EH (cell line): ENCODE measurements around the gene RSRC1.
A peak's percentile ranks its signal among the peaks of the same experiment; 100 is the strongest.
"Not testable (repeated sequence)": the region's sequence is repeated elsewhere in the genome, so short reads cannot be mapped to it uniquely, and the experiment has no call there.

Source experiments
- DNase-seq: peaks from one replicate; pipeline ENCODE4 v3.0.0-alpha.2; 2015; ENCODE audit warnings: low read depth

RSRC1 gene

DNA sequence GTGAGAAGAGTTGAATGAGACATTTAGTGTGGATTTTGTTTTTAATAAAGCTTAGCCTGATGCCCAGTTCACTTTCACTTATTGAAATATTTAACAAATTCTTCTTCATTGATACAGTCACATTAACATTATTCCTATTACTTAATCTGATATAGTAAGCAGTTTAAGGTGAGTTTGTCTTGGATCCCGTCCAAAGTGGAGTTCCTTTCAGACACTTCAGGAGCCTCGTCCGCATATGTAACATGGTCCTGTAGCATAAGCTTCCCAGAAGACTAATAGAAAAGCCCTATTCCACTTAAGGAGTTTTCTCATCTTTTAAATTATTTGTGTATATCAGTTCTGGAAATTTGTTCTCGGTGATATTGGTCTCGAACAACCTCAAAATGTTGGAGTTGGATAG, 421.4 kb downstream of the RSRC1 start:
- no peak for DNase-seq

DNA sequence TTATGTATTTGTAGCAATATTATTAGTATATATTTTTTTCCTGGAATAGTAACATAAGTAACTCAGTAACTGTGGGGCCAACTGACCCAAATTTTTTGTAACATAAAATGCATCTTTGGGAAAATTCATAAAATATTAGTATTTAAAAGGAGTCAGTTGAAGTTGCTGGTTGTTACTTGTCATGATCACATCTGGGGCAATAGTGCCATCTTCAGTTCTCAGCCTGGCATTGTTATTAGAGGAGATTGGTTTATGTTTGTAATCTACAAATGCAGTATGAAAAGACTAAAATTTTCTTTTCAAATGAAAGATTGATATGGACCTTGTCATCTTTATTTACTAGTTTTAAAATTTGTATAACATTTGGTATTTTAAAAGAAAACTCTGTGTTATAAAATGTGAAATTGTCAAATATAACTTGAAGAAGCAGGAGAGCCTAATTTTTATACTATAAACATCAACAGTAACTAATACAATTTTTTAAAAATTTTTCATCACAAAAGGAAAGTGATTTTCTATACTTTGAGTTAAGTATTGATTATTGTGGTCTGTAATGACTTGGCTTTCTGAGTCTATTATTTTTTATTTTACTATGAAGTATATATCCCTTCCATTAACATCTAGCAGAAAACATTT, 422.3 kb downstream of the RSRC1 start:
- DNase-seq: peak; percentile 66

DNA sequence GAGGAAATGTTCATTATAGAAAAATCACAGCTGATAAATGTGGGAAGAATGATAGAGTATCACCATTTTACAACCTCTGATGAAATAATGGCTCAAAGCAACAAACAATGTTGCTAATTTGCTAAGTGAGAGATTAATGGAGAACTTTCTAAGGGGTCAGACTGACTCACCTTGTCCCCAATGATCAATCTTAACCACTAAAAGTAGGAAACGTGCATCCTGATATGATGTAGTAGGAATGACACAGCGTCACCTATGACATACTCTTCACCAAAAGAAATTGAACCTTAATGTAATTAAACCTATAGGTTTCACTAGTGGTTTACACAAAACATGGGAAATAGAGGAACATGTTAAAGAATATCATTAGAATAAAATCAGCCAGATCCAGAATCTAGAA, 426.0 kb downstream of the RSRC1 start:
- DNase-seq: no peak

DNA sequence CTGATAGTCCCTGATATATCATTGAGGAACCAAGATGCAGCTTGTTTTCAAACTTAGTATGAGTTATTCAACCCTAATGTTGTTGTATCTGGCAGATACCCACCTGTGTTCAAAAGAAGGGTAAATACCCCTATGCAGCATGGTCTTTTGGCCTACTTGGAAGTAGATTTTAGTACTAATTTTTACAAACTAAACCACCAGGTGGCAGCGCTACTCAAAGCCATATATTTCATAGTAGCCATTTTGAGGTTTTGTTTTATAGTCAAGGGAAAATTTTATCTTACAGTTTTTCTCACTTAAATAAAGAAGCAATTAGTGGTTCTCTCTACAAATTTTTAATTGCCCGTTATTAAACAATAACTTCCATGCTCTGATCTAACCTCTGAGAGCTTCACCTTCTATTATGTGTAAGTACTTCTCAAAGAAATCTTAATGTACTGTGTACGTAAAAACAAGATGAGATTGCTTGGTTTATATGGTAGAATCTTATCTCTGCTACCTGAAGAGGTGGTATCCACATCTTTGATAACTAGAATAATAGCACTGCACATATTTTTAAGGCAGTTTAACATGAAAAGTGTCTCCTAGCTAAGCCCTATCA, 429.6 kb downstream of the RSRC1 start:
- peak; percentile 61 for DNase-seq

DNA sequence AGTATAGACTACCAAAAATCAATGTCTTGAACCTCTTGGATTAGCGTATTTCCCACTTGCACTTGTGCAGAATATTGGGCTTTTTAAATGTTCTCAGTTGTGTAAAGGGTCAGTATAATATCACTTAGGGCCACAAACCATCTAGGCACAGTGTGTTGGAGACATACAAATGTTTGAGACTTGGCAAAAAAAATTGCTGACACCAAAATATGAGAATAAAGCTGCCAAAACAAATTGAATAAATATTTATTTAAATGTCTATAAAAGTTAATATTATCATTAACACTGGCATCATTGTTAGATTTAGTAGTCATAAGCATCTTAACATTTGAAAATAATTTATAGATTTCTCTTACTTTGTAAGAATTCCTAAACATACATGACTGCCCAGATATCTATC, 430.2 kb downstream of the RSRC1 start:
- DNase-seq: no peak

DNA sequence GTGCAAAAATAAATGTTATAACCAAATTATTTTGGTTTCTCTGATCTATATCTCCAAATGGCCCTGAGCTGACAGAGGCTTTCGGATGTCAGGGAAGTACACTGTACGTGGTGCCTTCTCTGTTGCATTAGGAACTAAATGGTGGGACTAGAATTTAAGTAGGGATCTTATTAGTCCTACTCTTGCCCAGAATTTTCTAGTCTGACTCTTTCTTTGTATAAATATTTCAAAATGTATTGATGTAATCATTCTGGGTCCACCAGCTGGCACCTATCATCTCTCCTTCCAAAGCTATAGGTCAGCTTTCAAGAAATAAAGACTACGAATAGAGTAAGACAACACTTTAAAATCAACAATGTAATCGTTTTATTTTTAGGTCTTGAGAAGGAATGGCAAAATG, 438.8 kb downstream of the RSRC1 start:
- no peak for DNase-seq

DNA sequence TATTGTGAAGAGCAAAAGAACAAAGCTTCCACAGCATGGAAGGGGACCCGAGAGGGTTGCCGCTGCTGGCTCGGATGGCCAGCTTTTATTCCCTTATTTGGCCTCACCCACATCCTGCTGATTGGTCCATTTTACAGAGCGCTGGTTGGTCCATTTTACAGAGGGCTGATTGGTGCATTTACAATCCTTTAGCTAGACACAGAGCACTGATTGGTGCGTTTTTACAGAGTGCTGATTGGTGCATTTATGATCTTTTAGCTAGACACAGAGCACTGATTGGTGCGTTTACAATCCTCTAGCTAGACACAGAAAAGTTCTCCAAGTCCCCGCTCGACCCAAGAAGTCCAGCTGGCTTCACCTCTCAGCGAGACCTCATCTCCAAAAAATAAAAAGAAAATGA, 440.0 kb downstream of the RSRC1 start:
- DNase-seq: not testable (repeated sequence)

DNA sequence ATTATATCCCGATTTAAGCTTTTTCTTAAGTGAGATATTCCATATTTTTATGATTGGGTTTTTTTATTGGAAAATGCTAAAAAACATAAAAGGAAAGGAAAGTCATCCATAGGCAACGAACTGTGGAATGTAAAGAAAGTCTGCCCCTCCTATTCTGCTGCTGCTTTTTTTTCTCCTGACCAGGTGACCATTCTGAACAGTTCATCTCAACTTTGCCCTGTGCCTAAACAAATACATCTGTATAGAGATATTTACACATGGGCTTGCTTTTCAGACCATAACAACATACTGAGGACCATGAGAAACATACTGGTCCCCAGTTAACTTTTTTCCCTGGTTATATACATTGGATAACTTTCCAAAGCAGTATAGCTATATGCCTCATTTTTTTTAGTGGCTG, 442.2 kb downstream of the RSRC1 start:
- DNase-seq: no peak

DNA sequence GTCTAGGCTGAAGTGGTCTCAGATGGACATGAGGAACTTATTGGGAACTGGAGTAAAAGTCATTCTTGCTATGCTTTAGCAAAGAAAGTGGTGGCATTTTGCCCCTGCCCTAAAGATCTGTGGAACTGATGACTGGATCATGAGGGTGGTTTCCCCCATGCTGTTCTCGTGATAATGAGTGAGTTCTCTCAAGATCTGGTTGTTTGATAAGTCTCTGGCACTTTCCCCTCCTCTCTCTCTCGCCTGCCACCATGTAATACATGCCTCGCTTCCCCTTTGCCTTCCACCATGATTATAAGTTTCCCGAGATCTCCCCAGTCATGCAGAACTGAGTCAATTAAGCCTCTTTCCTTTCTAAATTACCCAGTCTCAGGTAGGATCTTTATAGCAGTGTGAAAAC, 449.6 kb downstream of the RSRC1 start:
- DNase-seq: no peak

DNA sequence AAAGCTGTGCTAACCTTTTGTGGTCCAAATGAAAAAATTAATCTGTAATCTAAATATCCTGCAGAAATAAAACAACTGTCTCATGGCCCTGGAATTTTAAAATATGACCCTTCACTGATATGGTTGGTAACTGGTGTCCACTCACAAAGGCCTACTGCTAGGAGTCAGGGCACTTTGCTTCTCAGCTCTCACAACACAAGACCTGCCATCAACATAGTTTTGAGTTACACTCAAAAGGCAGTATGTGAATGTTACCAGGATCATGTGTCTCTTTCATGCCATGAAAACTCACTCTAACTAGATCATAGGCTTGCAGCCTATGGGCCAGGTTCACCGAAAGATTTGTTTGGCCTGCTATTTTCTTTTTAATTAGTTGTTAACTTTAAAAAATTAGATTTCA, 451.1 kb downstream of the RSRC1 start:
- no peak for DNase-seq

DNA sequence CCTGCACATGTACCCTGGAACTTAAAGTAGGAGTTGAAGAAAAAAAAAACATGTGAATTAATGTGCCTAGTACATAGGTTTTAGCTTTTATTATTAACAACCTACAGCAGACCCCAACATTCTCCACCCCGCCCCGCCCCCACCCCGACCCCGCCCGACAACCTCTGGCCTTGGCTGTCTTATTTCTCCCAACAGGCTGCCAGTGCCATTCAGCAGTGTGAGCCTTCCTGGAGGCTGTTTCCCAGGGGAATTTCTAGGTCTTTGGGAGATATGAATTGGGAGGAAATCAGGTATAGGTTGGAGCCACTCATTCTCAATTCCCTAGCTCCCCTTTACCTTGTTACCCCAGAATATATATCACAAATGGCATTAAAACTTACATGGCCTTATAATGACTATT, 452.8 kb downstream of the RSRC1 start:
- no peak for DNase-seq

DNA sequence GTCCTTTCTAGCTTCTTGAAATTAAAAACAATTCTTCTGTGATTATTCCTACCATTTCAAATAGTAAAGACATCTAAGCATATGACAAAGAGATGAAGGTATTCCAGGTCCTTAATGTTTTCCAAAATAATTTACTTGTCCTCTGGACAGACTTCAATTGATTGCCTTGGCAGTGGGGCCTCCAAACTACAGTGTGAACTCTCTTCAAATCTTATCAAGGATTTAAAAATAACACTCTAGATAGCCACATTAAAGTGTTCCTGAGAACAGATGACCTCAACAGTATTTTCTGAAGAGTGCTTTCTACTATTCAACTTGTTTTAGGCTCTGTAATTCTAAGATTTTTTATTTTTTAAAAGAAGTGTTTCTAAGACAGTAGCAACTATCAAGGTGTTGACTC, 453.2 kb downstream of the RSRC1 start:
- no peak for DNase-seq

DNA sequence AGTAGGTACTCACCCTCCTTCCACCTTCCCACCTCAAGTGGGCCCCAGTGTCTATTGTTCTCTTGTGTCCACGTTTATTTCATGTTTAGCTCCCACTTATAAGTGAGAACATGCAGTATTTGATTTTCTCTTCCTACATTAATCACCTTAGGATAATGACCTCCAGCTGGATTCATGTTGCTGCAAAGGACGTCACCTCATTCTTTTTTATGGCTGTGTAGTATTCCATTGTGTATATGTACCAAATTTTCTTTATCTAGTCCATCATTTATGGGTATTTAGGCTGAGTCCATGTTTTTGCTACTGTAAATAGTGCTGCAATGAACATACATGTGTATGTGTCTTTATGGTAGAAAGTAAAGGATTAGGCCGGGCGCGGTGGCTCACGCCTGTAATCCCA, 455.2 kb downstream of the RSRC1 start:
- DNase-seq: no peak

DNA sequence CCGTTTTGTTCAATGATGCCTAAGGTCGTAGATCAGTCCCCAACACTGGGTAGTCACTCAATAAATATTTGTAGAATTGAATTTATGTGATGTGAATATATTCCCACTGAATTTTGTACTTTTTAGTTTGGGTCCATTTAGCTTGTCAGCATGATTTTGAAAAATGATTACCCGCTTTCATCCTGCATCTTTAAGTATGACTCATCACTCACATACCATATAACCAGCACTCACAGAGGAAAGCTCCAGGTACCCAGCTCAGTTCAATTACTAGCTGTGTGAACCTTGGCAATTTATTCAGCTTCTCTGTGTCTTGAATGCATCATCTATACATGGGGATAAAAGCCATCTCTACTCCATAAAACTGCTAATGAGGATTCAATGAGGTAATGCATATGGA, 458.9 kb downstream of the RSRC1 start:
- peak; percentile 6 for DNase-seq

DNA sequence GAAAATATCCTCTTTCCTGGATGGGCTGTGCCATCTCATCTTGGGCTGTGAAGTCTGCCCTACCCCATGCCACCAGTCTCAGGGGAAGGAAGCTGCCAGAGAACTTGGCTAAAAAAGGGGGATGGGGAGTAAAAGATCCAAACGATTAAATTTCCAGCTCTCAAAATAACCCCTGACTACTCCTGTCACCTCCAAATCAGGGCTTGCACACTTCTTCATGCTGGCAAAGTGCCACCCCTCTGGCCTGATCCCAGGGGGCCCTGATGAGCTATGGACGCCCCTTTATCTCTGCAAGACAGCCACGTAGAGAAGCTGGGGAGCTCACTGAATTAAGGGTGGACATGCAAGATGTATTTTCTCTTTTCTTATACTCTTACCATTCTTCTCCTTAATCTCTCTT, 459.9 kb downstream of the RSRC1 start:
- DNase-seq: no peak

DNA sequence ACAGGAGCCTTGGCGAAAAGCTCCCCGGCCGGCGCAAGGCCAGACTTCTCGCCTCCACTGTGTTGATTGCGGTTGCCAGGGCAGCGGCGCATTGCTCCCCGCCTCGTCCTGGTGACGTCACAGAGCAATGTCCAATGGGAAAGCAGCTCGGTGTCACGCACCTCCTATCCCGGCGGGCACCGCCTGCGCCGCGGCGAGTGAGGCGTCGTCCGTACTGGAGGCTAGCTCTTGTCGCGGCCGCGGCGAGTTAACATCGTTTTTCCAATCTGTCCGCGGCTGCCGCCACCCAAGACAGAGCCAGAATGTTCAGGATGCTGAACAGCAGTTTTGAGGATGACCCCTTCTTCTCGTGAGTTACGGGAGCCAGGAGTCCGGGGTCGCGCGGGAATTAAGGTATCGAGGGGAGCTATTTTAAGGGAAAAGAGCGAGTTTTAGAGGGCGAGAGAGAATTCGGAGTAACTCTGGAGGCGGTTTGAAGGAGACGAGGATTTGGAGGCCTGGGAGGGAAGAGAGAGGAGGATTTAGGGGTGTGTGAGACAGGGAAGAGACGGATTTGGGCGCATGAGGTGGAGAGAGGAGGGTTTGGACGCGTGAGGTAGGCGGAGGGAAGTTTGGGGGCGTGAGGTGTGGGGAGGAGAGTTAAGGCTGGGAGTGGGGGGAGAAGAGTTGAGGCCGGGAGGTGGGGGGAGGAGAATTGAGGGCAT, 461.3 kb downstream of the RSRC1 start, which contains the start of gene MLF1:
TSS of gene MLF1 (plus strand) at position 196 of the 704 bp plus-strand sequence. CDS start at position 303, 107 bp downstream.
- peak; percentile 95 for DNase-seq

DNA sequence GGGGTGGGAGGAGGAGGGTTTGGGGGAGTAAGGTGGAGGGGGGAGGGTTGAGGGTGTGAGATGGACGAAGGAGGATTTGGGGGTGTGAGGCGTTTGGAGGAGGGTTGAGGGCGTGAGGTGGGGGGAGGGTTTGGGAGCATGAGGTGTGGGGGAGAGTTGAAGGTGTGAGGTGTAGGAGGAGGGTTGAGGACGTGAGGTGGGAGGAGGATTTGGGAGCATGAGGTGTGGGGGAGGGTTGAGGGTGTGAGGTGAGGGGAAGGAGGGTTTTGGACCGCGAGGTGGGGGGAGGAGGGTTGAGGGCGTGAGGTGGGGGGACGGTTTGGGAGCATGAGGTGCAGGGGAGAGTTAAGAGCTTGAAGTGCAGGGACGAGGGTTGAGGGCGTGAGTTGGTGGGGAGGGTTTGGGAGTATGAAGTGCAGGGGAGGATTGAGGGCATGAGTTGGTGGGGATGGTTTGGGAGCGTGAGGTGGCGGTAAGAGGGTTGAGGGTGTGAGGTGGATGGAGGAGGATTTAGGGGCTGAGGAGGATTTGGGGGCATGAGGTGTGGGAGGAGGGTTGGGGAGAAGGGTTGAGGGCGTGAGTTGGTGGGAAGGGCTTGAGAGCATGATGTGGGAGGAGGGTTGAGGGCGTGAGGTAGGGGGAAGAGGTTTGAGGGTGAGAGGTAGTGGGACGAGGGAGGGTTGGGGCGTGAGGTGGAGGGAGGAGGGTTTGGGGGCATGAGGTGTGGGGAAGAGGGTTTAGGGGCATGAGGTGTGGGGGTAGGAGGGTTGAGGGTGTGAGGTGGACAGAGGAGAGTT, 462.3 kb downstream of the RSRC1 start:
- no peak for DNase-seq

DNA sequence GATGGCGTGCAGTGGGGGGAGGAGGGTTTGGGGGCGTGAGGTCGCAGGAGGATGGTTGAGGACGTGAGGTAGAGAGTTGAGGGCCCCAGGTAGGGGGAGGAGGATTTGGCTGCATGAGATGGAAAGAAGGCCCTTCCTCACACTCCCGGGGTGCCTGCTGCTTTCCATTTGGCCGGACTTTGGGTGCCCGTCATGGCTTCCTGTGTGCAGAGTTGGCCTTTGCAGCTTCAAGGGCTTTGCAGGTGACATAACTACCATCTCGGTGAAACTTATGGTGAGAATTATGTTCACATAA, 462.8 kb downstream of the RSRC1 start:
- DNase-seq: no peak

DNA sequence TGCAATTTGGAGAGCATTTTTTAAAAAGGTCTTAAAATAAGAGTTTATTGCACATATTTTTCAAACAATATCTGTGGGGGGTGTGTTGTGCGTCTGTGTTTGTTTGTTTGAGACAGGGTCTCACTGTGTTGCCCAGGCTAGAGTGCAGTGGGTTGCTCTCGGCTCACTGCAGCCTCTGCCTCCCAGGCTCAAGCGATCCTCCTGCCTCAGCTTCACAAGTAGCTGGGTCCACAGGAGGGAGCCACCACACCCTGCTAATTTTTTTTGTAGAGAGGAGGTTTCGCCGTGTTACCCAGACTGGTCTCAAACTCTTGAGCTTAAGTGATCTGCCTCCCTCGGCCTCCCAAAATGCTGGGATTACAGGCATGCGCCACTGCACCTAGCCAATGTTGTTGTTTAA, 463.8 kb downstream of the RSRC1 start:
- DNase-seq: no peak

DNA sequence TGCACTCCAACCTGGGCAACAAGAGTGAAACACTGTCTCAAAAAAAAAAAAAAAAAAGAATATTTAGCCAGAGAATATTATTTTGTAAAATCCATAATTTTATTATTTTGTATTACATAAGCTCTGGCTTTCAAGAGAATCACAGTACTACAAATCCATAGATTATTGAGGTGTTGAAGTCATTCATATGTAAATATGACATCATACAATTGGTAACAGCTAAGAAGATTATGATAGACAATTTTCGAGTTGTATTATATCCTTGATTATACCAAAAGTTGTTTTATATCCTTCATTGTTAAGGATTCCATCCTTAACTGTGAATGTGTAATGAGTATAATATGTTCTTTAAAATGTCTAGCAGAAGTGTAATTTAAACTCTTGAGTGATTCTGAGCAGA, 464.8 kb downstream of the RSRC1 start:
- no peak for DNase-seq

DNA sequence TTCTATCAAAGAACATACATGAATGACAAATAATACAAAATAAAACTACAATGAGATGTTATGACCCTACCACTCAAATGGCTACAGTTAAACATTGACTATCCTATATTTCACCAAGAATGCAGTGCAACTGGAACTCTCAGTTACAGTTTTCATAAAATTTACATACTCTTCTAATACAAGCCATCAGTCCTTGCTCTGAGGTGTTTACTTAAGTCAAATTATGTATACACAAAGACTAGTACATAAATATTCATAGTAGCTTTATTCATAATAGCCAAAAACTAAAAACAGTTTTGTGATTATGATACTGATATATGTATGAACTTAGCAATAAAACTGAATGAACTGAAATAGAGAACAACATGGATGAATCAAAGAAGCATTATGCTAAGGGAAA, 480.3 kb downstream of the RSRC1 start:
- no peak for DNase-seq
